Right lobe of liver (tissue), 6 donors: ENCODE data around the gene SUPT6H. TPM values are rescaled to one million over a fixed set of nuclear protein-coding genes. Genes with fewer than 3 reads are reported as not detected.

Experiments
- ATAC-seq, 4 donors: fragments of 200-7000 bp; cut with Tn5 transposase; one replicate each; pipeline ENCODE4 v1.9.1; 2020; ENCODE audit warnings: mild to moderate bottlenecking in 4 of 4, moderate library complexity in 4 of 4
- DNase-seq, 3 donors: peaks; one replicate each; pipeline ENCODE4 v3.0.0-alpha.2; 2020
- H3K27ac ChIP-seq, 3 donors: fragments of 200-600 bp; one replicate each; pipeline ENCODE4 v1.8.0; 2022
- H3K27me3 ChIP-seq, 2 donors: fragments of 200-600 bp; one replicate each; pipeline ENCODE4 v1.8.0; 2022
- H3K36me3 ChIP-seq, 4 donors: fragments of 200-600 bp; sonication (generic) in 1 of 4; one replicate each; pipeline versions ENCODE4 v1.5.1 to v1.8.0; 2017 to 2022; ENCODE audit warnings: control low read depth in 1 of 4
- H3K4me1 ChIP-seq, 4 donors: fragments of 200-600 bp; sonication (generic) in 1 of 4; one replicate each; pipeline versions ENCODE4 v1.5.1 to v1.8.0; 2017 to 2022; ENCODE audit warnings: control low read depth in 1 of 4
- H3K4me3 ChIP-seq, 3 donors: fragments of 200-600 bp; one replicate each; pipeline ENCODE4 v1.8.0; 2022
- H3K9me3 ChIP-seq, 4 donors: fragments of 200-600 bp; sonication (generic) in 1 of 4; one replicate each; pipeline versions ENCODE4 v1.5.1 to v1.8.0; 2017 to 2022; ENCODE audit warnings: control low read depth in 1 of 4
- POLR2A ChIP-seq: fragments of 450-650 bp; IDR thresholded peaks from one replicate; pipeline ENCODE4 v1.6.1; 2017; ENCODE audit warnings: antibody characterized with exemption, mild to moderate bottlenecking
- WGBS: methylation state at CpG from one replicate; pipeline ENCODE4 v1.1.6; 2018; ENCODE audit warnings: low coverage, low lambda C conversion rate; ENCODE audit not compliant: insufficient coverage; ENCODE audit errors: missing lambda C conversion rate; 5-methylcytosine and 5-hydroxymethylcytosine counted together
- intact Hi-C, 2 donors: fragments of 100-400 bp; cut with DNase I; formaldehyde crosslinking; loops; one replicate each; pipeline versions ENCODE4 v1.11.2 to v1.14.1; 2022
- total RNA-seq, 6 experiments: library from RNA; depleted of rRNA in 2 of 6; stranded (reverse); fragments of >200 nt in 2 of 6; fragmentation: NEBNext Ultra II Directional in 3 of 6; extraction: Animal tissue kit (Norgen Biotek cat#: 25700) in 3 of 6; gene quantifications; one replicate each; pipeline versions ENCODE4 v1.1.0 to v1.2.4, GENCODE V29; 2016 to 2023
- TF ChIP-seq, protein P1 (sequence below), 4 donors: fragments of 200-600 bp in 3 of 4; fragments of 450-650 bp in 1 of 4; IDR thresholded peaks; one replicate each; pipeline versions ENCODE4 v1.5.1 to v1.8.0; 2016 to 2022; ENCODE audit warnings: antibody characterized with exemption in 4 of 4, mild to moderate bottlenecking in 2 of 4
- donor health status: DM: no; HTN: yes; CAD: no.
- donor health status: DM: no; HTN: no; CAD: no.
- donor health status: DM: no; HTN: no; CAD: no.
- donor health status: DM: no; HTN: yes; CAD: no.
- donor health status: DM: no; HTN: yes; CAD: no.

The SUPT6H gene
- total RNA-seq, 6 experiments from 2014 or later, result 28.8 to 38.0 (median 34.0) TPM

DNA sequence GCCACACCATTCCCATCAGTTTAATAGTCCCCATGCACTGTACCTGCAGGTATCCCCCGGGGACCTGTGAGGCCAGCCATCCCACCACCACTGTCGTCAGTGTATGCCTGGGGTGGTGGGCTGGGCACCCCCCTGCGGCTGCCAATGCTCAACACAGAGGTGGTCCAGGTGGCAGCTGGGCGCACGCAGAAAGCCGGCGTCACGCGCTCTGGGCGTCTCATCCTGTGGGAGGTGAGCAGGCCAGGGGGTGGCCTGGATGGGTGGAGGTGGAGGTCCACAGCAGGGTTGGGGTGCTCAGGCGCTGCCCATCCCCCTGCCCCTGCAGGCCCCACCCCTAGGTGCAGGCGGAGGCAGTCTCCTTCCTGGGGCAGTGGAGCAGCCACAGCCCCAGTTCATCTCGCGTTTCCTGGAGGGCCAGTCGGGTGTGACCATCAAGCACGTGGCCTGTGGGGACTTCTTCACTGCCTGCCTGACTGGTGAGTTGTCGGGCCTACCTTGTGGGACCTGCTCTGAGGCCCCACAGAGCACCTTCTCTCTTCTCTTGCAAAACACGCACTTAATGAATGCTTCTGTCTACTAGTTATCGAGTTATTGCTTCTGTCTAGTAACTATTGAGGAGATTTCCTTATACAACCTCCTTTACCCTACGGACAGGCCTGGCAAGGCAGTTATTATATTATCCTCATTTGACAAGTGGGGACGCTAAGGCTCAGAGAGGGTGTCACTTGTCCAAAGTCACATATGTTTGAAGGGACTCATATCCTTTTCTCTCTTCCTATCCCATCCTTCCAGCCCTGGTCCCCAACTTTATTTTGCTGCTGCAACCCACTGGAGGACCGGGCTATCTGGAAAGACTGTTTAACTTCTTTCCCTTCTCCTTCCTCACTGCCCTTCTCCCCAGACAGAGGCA lies 76.0 kb downstream of the SUPT6H start:
- no peaks in the 10 kb centered on the region for H3K27me3 ChIP-seq
- no peaks in the 10 kb centered on the region for H3K36me3 ChIP-seq
- peak in 1 of 4 donors; percentile 26 for ATAC-seq
- H3K4me3 ChIP-seq, result no peak overlapping the region
- H3K27ac ChIP-seq, result no peak overlapping the region
- H3K4me1 ChIP-seq, result peaks cover 0 to 5% (median under 1%) of the 10 kb centered on the region in 4 donors
- no peak for DNase-seq
- 97% methylated on average over 7 of the region's 22 CpGs for WGBS
- intact Hi-C loops, result no loop called here
- TF ChIP-seq, protein P1, sequence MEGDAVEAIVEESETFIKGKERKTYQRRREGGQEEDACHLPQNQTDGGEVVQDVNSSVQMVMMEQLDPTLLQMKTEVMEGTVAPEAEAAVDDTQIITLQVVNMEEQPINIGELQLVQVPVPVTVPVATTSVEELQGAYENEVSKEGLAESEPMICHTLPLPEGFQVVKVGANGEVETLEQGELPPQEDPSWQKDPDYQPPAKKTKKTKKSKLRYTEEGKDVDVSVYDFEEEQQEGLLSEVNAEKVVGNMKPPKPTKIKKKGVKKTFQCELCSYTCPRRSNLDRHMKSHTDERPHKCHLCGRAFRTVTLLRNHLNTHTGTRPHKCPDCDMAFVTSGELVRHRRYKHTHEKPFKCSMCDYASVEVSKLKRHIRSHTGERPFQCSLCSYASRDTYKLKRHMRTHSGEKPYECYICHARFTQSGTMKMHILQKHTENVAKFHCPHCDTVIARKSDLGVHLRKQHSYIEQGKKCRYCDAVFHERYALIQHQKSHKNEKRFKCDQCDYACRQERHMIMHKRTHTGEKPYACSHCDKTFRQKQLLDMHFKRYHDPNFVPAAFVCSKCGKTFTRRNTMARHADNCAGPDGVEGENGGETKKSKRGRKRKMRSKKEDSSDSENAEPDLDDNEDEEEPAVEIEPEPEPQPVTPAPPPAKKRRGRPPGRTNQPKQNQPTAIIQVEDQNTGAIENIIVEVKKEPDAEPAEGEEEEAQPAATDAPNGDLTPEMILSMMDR (IDR thresholded peaks at IDR 0.05), result no peak
- no peak for TF ChIP-seq POLR2A
- H3K9me3 ChIP-seq, result no peaks in the 10 kb centered on the region

DNA sequence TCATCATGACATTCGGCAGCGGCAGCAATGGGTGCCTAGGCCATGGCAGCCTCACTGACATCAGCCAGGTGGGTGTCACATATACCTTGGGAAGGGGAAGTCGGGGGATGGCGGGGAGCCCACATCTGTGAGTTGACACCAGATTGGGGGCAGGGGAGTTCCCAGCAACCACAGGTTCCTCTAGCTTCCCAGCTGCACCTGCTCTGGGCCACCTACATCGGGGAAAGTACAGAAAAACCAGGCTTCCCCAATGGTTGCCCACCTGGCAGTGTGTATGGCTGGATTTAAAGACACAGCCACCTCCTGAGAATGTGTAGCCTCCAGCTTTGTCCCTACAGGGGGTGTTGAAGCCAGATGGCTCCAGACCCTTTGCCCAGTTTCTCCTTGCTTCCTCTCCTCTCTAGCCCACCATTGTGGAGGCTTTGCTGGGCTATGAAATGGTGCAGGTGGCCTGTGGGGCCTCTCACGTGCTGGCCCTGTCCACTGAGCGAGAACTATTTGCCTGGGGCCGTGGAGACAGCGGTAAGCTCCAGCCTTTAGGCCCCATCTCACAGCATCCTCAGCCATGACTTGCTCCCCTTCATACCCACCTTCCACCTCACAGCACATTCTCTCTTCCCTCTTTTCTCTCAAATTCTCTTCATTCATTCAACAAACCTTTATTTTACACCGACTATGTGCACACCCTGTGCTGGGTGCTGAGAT lies 76.8 kb downstream of the SUPT6H start:
- Histone ChIP-seq H3K27ac (no peak overlapping the region), H3K4me3 (no peak overlapping the region), H3K9me3 (no peaks in the 10 kb centered on the region), H3K4me1 (peaks cover 0 to 10% (median 2%) of the 10 kb centered on the region in 4 donors), H3K36me3 (no peaks in the 10 kb centered on the region), H3K27me3 (no peaks in the 10 kb centered on the region)
- intact Hi-C loops, result no loop called here
- ATAC-seq (no peak), DNase-seq (no peak)
- WGBS, result 76% methylated on average over 7 of the region's 10 CpGs
- TF ChIP-seq, protein P1 (IDR thresholded peaks at IDR 0.05), result no peak
- TF ChIP-seq POLR2A, result no peak

DNA sequence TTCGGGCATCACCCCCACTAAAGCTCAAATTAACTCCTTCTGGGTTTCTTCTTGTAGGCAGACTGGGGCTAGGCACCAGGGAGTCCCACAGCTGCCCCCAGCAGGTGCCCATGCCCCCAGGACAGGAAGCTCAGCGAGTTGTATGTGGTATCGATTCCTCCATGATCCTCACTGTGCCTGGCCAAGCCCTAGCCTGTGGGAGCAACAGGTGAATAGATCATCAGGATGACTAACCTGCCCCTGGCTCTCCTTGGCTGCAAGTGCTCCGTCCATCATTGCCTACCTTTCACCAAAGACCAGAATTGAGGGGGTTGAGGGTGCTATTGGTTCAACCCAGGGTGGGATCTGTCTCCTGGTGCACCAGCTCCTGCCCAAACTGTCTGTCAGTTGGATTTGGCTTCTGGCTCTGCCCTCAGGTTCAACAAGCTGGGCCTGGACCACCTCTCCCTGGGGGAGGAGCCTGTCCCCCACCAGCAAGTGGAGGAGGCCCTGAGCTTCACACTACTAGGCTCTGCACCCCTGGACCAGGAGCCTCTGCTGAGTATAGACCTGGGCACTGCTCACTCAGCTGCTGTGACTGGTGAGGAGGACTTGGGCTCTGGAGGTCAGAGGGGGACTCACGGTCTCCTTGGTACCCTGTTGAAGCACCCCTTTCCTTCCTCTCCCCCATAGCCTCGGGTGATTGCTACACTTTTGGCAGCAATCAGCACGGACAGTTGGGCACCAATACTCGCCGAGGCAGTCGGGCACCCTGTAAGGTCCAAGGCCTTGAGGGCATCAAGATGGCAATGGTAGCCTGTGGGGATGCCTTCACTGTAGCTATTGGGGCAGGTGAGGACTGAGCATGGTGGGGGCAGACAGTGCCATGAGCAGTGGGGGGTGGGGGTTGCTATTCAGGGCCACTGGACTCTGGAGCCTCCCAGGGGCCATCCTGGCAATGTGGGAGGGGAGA lies 78.7 kb downstream of the SUPT6H start:
- Histone ChIP-seq H3K36me3 (no peaks in the 10 kb centered on the region), H3K4me3 (no peak overlapping the region), H3K9me3 (no peaks in the 10 kb centered on the region), H3K27me3 (no peaks in the 10 kb centered on the region), H3K27ac (no peak overlapping the region), H3K4me1 (peaks cover 0 to 15% (median 3%) of the 10 kb centered on the region in 4 donors)
- DNase-seq (peak in 1 of 3 donors; percentile 39), ATAC-seq (no peak)
- TF ChIP-seq, protein P1 (IDR thresholded peaks at IDR 0.05), result no peak
- no peak for TF ChIP-seq POLR2A
- intact Hi-C loops, result no loop called here
- WGBS, result 80% methylated on average over 3 of the region's 10 CpGs
